HUDEP-2 (cell line): Measurements from ENCODE around the gene NFASC.

ENCODE experiments used
- DNase-seq, 76 experiments: peaks; one replicate each; lab custom pipeline; 2025; ENCODE audit not compliant: unreplicated experiment in 76 of 76; lab: John Stamatoyannopoulos, UW

Gene NFASC

GRCh38 chr1:205028924-205029323 is 158.3 kb downstream of the NFASC start:
- no peak for DNase-seq

- no peak for DNase-seq
Measured at GRCh38 chr1:205030241-205030640, 159.6 kb downstream of the NFASC start.

- no peak for DNase-seq
Measured at GRCh38 chr1:205030896-205031295, 160.2 kb downstream of the NFASC start.

DNA sequence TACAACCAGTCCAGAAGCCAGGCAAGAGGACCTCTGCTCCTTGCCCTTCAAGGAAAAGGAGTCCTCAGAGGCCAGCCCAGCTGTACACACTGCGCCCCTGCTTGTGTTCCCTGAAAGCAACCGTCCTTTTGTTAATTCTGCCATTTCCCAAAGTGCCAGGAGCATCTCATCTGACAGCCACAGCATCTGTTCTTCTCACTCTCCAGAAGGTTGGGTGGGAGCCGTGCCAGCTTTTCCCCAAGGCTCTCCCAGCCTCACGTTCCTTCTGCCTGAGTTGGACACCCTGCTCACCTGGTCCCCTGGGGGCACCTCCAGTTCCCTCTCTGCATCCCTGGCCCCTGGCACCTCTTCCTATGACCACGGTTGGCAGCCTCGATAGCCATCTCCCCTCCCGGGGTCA is 161.8 kb downstream of the NFASC start:
- DNase-seq = no peak

GRCh38 chr1:205037539-205037938 is 166.9 kb downstream of the NFASC start:
- DNase-seq = no peak

DNA sequence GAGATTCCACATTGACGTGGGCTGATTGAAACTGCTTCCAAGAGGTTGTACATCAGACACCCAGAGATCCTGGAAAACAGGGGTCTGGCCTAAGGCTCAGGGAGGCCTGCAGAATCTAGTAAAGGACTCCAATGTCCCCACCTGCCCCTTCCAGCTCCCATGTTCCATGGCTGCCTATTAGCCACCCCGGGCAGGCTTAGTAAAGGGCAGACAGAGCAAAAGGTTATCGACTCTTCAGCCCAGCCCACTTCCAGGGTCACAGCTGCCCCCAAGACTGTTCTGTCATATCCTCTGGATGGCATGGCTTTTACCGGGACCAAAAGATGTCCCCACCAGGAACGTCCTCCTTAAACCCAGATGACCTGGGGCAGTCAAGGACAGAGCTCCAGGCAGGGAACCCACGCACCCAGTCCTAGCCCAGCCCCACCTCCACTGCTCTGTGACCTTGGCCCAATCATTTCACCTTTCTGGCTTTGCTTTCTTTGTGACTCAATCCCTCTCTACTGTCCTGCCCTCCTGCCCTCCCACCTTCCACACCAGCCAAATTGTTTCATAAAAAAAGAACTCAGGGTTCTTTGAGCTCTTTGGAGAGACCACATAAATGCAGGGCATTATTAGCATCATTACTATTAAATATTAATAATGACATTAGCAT is 167.6 kb downstream of the NFASC start:
- no peak for DNase-seq

DNA sequence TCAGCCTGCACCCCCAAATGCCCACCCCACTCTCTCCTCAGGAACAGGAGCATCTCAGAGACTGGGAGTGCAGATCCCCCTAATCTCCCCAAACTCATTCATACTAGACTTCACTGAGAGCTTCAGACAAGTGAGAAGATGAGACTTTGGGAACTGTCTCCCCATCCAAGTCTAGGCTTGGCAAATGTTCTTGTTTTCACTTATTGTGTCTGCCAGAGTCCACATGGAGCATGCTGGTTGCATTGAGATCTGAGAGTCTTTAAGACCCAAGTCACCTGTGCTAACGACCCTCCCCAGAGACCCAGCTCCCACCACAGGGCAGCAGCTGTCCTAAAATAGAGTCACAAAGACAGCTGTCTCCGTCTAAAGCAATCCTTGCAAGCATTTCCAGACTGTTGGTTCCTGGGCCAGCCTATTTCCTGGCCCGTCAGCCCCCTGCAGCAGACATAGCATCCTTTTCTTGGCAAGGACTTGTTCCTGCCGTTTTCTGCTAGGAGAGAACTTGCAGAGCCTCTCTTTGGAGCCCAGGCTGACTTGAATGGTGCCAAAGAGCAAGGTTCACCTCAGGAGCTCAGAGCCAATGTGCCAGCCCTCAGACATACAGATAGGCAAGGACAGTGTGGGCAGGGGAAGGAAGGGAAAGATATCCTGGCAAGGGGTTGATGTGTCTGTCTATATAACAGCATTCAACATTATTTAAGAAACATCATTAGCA is 170.5 kb downstream of the NFASC start:
- no peak for DNase-seq

GRCh38 chr1:205041998-205042910 is 171.6 kb downstream of the NFASC start:
- no peak for DNase-seq

GRCh38 chr1:205042911-205043806 is 172.5 kb downstream of the NFASC start, which contains the start of gene CNTN2:
Gene CNTN2, plus strand, starts transcription at chr1:205043212. Its CDS starts 9,974 bp downstream, at chr1:205053186.
- DNase-seq = no peak

DNA sequence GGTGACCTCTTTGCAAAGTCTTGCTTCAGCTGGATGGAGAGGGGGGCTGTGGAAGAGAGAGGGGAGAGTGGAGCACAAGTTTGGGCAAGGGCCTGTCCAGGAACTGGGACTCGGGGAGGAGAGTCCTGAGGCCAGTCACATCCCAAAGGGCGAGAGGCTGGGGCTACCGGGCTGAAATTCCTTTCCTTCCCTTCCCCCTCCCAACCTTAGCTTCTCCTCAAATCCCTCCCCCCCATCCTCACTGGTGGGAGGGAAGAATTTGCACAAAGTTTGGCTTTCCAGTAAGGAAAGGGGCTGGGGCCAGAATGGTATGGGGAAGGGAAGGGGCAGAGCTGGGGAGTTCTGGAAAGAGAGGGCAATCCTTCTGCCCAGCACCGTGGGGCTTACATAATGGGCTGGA is 173.2 kb downstream of the NFASC start:
- no peak for DNase-seq

- DNase-seq = no peak
Measured at GRCh38 chr1:205044741-205045140, 174.1 kb downstream of the NFASC start.

- no peak for DNase-seq
Measured at GRCh38 chr1:205045146-205045545, 174.5 kb downstream of the NFASC start.

DNA sequence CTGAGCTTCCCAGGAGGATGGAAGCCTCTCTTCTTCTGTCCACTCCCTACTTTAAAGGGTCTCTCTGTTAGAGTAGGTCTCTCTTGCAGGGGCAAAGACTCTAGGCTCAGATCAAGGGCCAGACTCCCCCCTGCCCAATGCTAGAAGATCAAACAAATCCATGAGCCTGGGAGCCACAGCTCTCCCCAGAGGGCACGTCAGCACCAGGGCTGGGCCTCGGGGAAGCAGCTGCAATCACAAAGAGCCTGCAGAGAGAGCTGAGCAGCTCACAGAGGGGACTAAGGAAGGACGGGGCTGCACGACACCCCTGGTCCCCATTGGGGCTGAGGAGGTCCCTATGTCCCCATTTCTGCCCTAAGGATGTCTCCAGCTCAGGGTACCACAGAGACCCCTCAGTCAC is 176.2 kb downstream of the NFASC start:
- DNase-seq = no peak

DNA sequence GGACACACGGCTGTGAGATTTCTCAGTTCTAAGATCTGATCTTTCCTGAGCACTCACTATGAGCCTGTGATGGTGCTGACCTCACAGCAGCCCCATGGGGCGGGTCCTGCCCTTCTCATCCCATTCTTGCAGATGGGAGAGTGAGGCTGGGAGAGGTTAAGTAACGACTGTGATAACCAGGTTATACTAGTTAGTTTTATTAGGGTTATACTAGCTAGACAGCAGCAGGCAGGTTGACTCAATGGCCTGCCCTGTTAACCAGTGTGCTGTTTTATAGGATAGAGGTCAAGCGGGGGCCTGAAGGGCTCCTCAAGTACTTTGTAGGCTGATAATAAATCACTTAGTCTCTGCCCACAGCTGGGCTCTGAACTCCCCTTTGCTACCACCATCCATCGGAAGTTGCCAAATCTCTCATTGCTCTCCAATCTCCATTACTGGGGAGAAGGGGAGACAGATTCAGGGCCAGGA is 177.1 kb downstream of the NFASC start:
- no peak for DNase-seq

DNA sequence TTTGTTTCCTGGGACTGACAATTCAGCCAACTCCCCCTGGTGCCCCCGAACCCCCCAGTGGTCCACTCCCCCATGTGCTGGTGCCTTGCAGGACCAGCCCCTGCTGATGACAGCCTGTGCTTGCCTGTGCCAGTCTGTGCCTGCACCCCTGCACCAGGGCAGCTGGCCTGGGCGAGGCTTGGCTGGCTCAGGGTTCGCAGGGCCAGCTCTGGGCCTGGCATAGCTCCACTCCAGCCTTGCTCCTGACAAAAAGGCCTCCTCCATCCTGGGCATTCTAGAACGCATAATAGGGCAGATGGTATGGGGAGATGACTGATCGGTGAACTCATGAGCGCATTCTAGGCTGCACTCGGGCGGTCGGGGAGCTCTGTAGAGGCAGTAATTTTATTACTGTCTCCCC is 177.7 kb downstream of the NFASC start:
- no peak for DNase-seq

DNA sequence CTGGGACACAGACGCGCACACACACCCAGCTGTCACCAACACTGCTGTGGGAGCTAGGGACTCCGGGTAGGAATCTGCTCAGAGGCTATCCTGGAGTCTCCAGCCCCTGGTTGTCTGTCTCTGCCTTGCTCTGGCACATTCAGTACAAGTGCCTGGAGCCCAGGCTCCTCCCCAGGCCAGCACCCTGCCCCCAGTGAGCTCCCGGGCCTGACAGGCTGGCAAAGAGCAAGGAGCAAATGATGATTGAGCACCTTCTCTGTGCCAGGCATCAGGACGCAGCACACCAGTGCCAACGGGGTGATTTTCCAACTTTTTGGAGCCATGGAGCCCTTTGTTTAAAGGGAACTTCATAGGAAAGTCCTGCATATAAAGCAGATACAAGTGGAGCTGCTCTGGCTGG is 178.8 kb downstream of the NFASC start:
- DNase-seq = no peak

GRCh38 chr1:205052690-205053089 is 182.0 kb downstream of the NFASC start:
- no peak for DNase-seq

- no peak for DNase-seq
Measured at GRCh38 chr1:205053296-205053695, 182.6 kb downstream of the NFASC start.

DNA sequence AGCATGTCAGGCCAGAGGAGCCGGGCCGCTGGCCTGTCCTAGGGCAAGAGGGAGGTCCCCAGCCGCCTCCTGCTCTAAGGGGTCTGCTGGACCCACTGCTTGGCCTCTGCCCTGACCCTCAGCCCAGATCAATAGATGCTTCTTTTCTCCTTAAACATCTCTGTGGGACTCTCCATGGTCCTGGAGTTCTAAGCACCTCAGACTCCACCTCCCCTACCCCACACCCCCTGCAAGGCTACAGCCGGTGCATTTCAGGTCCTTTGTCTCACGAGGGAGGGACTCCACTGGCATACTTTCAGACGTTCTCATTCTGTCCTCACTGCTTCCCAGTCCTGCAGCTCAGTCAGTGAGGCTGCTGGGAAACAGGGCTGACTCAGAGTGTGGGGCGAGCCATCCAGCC is 183.4 kb downstream of the NFASC start:
- DNase-seq = no peak

GRCh38 chr1:205056188-205056611 is 185.5 kb downstream of the NFASC start:
- no peak for DNase-seq
